HUES6 (cell line): Measurements from ENCODE around the gene SRRM4.

ENCODE experiments used
- H3K27ac ChIP-seq: 2 replicates; pipeline ENCODE4 v1.7.0; 2013; ENCODE audit warnings: low read depth, mild to moderate bottlenecking, low read length, inconsistent platforms
- H3K27me3 ChIP-seq: 2 replicates; pipeline ENCODE4 v1.6.1; 2013; ENCODE audit warnings: low read length; ENCODE audit not compliant: control insufficient read depth, insufficient read depth
- H3K36me3 ChIP-seq: 2 replicates; pipeline ENCODE4 v1.6.1; 2013; ENCODE audit warnings: low read length; ENCODE audit not compliant: control insufficient read depth, insufficient read depth
- H3K4me1 ChIP-seq: 2 replicates; pipeline ENCODE4 v1.6.1; 2013; ENCODE audit warnings: low read length; ENCODE audit not compliant: control insufficient read depth, insufficient read depth
- H3K4me3 ChIP-seq: 2 replicates; pipeline ENCODE4 v1.5.1; 2013; ENCODE audit warnings: low read depth, low read length
- H3K9ac ChIP-seq: one replicate; pipeline ENCODE4 v1.6.1; 2013; ENCODE audit warnings: mild to moderate bottlenecking, low read length
- H3K9me3 ChIP-seq: 2 replicates; pipeline ENCODE4 v1.6.1; 2013; ENCODE audit warnings: low read depth, low read length; ENCODE audit not compliant: control insufficient read depth, insufficient read depth

The SRRM4 gene

GRCh38 chr12:119036878-119037825 lies 55.8 kb downstream of the SRRM4 start:
- H3K27me3 ChIP-seq = no peaks in the 10 kb centered on the region

GRCh38 chr12:119044094-119044493 lies 62.8 kb downstream of the SRRM4 start:
- no peaks in the 10 kb centered on the region for H3K27me3 ChIP-seq
- no peaks in the 10 kb centered on the region for H3K4me1 ChIP-seq
- H3K4me3 ChIP-seq = no peak overlapping the region
- no peak overlapping the region for H3K27ac ChIP-seq
- H3K36me3 ChIP-seq = no peaks in the 10 kb centered on the region
- no peaks in the 10 kb centered on the region for H3K9me3 ChIP-seq
- H3K9ac ChIP-seq = no peak overlapping the region

More at GRCh38 chr12:119036878-119037825, 55.8 kb downstream of the SRRM4 start:
- Histone ChIP-seq H3K27ac (no peak overlapping the region), H3K9ac (no peak overlapping the region), H3K9me3 (no peaks in the 10 kb centered on the region), H3K4me1 (no peaks in the 10 kb centered on the region), H3K4me3 (no peak overlapping the region), H3K36me3 (no peaks in the 10 kb centered on the region)

DNA sequence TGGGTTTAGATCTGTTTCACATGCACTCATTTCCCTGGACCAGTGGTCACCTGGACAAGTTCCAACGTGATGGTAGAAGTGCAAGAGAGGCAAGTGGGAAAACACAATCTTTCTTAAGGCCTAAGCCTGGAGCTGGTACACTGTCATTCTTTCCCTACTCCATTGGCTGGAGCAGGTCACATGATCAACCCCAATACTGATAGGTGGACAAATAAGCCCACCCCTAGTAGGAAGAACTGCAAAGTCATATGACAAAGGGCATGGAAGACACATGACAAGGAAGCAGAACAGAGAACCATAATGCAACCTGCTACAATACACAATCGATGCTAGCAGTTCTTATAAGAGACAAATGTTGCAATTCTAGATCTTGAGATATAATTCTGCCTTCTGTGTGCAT lies 66.3 kb downstream of the SRRM4 start:
- Histone ChIP-seq H3K27ac (no peak overlapping the region), H3K27me3 (no peaks in the 10 kb centered on the region), H3K9ac (no peak overlapping the region), H3K4me1 (no peaks in the 10 kb centered on the region), H3K4me3 (no peak overlapping the region), H3K36me3 (no peaks in the 10 kb centered on the region), H3K9me3 (no peaks in the 10 kb centered on the region)

- Histone ChIP-seq H3K4me1 (no peaks in the 10 kb centered on the region), H3K9me3 (no peaks in the 10 kb centered on the region), H3K27me3 (peaks cover 3% of the 10 kb centered on the region; the same call in 1 of the 2 replicates), H3K4me3 (no peak overlapping the region), H3K9ac (no peak overlapping the region), H3K36me3 (no peaks in the 10 kb centered on the region), H3K27ac (no peak overlapping the region)
Measured at GRCh38 chr12:119050663-119051062, 69.3 kb downstream of the SRRM4 start.

DNA sequence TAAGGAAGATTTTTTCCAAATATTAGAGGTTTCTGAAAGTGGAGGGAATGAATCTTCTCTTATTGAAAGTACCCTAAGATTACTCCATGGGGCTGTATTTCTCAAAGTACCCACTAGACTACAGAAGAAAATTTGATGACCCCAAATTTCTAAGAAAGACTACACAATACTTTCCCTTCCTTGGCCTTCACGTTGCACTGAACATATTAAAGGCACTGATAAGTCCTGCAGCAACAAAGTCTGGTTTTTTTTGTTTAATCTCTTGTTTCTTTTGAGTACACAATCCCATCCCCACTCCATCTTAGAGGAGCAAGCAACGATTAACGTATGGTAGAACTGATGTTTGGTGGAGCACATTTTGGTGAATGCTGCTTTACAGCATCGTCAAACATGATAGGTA lies 70.1 kb downstream of the SRRM4 start:
- no peaks in the 10 kb centered on the region for H3K9me3 ChIP-seq
- no peak overlapping the region for H3K9ac ChIP-seq
- H3K36me3 ChIP-seq = no peaks in the 10 kb centered on the region
- H3K27ac ChIP-seq = no peak overlapping the region
- H3K4me1 ChIP-seq = no peaks in the 10 kb centered on the region
- H3K27me3 ChIP-seq = peaks cover 3% of the 10 kb centered on the region; the same call in 1 of the 2 replicates
- H3K4me3 ChIP-seq = no peak overlapping the region

DNA sequence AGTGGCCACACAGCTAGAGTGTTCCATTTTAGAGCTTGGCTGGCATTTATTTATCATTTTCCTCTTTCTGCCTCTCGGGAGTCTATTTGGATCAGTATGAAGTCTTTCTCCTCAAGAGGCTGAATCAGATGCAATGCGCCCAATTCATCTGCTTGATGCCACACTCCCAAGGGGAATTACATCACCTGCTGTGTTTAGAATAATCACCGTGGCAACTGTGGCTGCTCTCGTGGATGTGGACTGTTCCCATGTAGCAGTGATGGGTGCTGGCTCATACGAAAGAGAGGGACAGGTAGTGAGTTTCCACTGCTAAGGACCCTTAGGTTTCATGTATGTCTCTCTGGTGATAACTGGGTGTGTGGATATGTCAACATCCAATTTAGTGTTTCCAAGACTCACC lies 70.7 kb downstream of the SRRM4 start:
- no peaks in the 10 kb centered on the region for H3K9me3 ChIP-seq
- no peaks in the 10 kb centered on the region for H3K4me1 ChIP-seq
- H3K27me3 ChIP-seq = peaks cover 3% of the 10 kb centered on the region; the same call in 1 of the 2 replicates
- H3K9ac ChIP-seq = no peak overlapping the region
- H3K4me3 ChIP-seq = no peak overlapping the region
- no peaks in the 10 kb centered on the region for H3K36me3 ChIP-seq
- H3K27ac ChIP-seq = no peak overlapping the region

DNA sequence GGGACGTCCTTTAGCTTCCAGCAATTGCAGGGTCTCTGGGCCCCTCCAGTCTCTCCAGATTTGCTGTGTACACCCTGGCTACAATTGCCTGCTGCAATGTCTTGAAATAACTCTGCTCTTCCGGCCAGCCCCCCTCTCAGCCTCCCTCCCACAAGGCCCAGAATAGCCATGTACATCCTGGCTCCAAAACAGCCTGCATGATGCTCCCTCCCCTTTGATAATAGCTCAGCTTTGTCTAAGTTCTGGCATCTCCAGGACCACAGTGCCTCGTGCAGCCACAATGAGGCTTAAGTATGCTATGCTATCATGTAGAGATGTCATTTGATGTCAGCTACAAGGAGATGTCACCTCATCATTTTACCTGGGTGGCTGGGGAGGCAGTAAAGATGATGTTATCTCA lies 74.6 kb downstream of the SRRM4 start:
- Histone ChIP-seq H3K9ac (no peak overlapping the region), H3K4me1 (peaks cover 4% of the 10 kb centered on the region), H3K9me3 (no peaks in the 10 kb centered on the region), H3K4me3 (no peak overlapping the region), H3K27me3 (peaks cover 6% of the 10 kb centered on the region; the same call in 1 of the 2 replicates), H3K36me3 (no peaks in the 10 kb centered on the region), H3K27ac (no peak overlapping the region)

- peaks cover 6% of the 10 kb centered on the region; the same call in 1 of the 2 replicates for H3K27me3 ChIP-seq
- peaks cover 5% of the 10 kb centered on the region for H3K4me1 ChIP-seq
- H3K9ac ChIP-seq = no peak overlapping the region
- H3K9me3 ChIP-seq = no peaks in the 10 kb centered on the region
- no peaks in the 10 kb centered on the region for H3K36me3 ChIP-seq
- no peak overlapping the region for H3K27ac ChIP-seq
- H3K4me3 ChIP-seq = no peak overlapping the region
Measured at GRCh38 chr12:119060847-119061796, 79.8 kb downstream of the SRRM4 start.

GRCh38 chr12:119068129-119068856 lies 87.0 kb downstream of the SRRM4 start:
- H3K36me3 ChIP-seq = no peaks in the 10 kb centered on the region

GRCh38 chr12:119069147-119069642 lies 87.9 kb downstream of the SRRM4 start:
- H3K4me3 ChIP-seq = no peak overlapping the region
- peaks cover 18% of the 10 kb centered on the region for H3K4me1 ChIP-seq
- no peak overlapping the region for H3K27ac ChIP-seq
- no peaks in the 10 kb centered on the region for H3K9me3 ChIP-seq
- H3K27me3 ChIP-seq = peaks cover 60% of the 10 kb centered on the region
- H3K36me3 ChIP-seq = no peaks in the 10 kb centered on the region
- no peak overlapping the region for H3K9ac ChIP-seq

More at GRCh38 chr12:119068129-119068856, 87.0 kb downstream of the SRRM4 start:
- Histone ChIP-seq H3K4me3 (no peak overlapping the region), H3K9me3 (no peaks in the 10 kb centered on the region), H3K27me3 (peaks cover 60% of the 10 kb centered on the region), H3K4me1 (peaks cover 18% of the 10 kb centered on the region), H3K27ac (no peak overlapping the region), H3K9ac (no peak overlapping the region)
